Measurements from ENCODE around the gene KCNQ1.

DNA sequence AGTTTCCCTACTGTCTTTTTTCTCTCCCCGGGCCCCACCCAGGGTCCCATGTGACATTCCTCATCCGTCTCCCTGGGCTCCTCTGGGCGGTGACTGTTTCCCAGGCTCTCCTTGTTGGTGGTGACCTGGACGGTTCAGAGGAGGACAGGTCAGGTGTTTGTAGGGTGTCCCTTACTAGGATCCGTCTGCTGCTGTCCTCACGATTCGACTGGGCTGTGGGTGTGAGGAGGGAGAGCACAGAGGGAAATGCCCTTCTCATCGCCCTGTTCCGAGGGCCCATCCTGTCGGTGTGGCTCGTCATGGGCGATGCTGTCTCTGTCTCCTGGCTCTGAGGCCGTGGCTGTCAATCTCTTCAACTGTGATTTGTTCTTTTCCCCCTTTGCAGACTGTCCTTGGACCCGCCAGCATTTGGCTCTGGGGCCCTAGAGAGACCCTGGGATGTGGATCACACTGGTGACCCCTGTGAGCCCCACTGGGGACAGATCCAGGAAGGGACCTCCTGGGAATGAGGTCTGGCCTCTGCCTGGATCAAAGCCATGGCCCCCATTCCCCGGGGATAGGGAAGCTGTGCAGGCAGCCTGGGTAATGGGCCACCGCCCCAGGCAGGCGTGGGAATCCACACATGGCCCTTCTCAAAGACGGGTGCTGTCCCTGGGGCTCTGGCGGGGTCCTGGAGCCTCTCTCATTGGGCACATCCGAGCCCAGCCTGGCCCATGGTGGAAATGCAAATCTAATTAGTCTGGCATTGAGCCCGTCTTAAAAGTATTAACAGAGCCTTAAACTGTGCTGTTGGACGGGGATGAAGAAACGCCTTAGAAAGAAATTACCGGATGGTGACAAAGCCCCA lies 301.8 kb downstream of the KCNQ1 start:
- TF ChIP-seq, protein P1, sequence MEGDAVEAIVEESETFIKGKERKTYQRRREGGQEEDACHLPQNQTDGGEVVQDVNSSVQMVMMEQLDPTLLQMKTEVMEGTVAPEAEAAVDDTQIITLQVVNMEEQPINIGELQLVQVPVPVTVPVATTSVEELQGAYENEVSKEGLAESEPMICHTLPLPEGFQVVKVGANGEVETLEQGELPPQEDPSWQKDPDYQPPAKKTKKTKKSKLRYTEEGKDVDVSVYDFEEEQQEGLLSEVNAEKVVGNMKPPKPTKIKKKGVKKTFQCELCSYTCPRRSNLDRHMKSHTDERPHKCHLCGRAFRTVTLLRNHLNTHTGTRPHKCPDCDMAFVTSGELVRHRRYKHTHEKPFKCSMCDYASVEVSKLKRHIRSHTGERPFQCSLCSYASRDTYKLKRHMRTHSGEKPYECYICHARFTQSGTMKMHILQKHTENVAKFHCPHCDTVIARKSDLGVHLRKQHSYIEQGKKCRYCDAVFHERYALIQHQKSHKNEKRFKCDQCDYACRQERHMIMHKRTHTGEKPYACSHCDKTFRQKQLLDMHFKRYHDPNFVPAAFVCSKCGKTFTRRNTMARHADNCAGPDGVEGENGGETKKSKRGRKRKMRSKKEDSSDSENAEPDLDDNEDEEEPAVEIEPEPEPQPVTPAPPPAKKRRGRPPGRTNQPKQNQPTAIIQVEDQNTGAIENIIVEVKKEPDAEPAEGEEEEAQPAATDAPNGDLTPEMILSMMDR (conservative IDR thresholded peaks at IDR 0.05; ENCODE audit: low read length), result no peak
- no peak for TF ChIP-seq EZH2phosphoT487 (IDR thresholded peaks at IDR 0.05; ENCODE audit: borderline replicate concordance)

Measured in Loucy (cell line).